Measurements from ENCODE around the gene SPEG. TPM values are rescaled to one million over a fixed set of nuclear protein-coding genes. Genes with fewer than 3 reads are reported as not detected.

SPEG gene
- total and polyA plus RNA-seq, 2 of the 13 experiments (the other 11 are each of a cell fraction or from before 2014, with no cell fraction given): 0.18 to 0.24 TPM

GRCh38 chr2:219541611-219542180 lies 107.1 kb downstream of the SPEG start (continued):
- TF ChIP-seq CBX2 (IDR thresholded peaks at IDR 0.05; ENCODE audit: low read depth, low read length) (no peak), CBX2 (CRISPR knock-in tag; IDR thresholded peaks at IDR 0.05; ENCODE audit: low read depth) (0 out of 2 replicates have a peak, but pooled peaks have one; percentile 4), HOXD1 (CRISPR knock-in tag; IDR thresholded peaks at IDR 0.05) (peak; percentile 84; the same call in 1 of the 2 replicates), ATF6 (CRISPR knock-in tag; conservative IDR thresholded peaks at IDR 0.05) (no peak), MATR3 (CRISPR knock-in tag; IDR thresholded peaks at IDR 0.05) (no peak), ZBTB40 (IDR thresholded peaks at IDR 0.05) (no peak), ZBTB40 (CRISPR knock-in tag; IDR thresholded peaks at IDR 0.05) (peak; percentile 86; the same call in 1 of the 2 replicates), PATZ1 (CRISPR knock-in tag; IDR thresholded peaks at IDR 0.05) (peak; percentile 76), ZNF513 (CRISPR knock-in tag; conservative IDR thresholded peaks at IDR 0.05) (0 out of 2 replicates have a peak, but pooled peaks have one; percentile 64), ONECUT2 (CRISPR knock-in tag; IDR thresholded peaks at IDR 0.05) (no peak), ZBTB3 (CRISPR knock-in tag; IDR thresholded peaks at IDR 0.05; ENCODE audit: borderline replicate concordance, low read depth) (peak; percentile 71; the same call in 1 of the 2 replicates), ZNF678 (CRISPR knock-in tag; IDR thresholded peaks at IDR 0.05) (peak; percentile 88; the same call in 1 of the 2 replicates), ZNF775 (CRISPR knock-in tag; IDR thresholded peaks at IDR 0.05; ENCODE audit: borderline replicate concordance) (no peak; the same call in 1 of the 2 replicates), SETDB1 (CRISPR knock-in tag; IDR thresholded peaks at IDR 0.05; ENCODE audit: borderline replicate concordance) (no peak), RFXANK (CRISPR knock-in tag; IDR thresholded peaks at IDR 0.05) (no peak)
